ENCODE data around the gene OSTN.

Gene OSTN

DNA sequence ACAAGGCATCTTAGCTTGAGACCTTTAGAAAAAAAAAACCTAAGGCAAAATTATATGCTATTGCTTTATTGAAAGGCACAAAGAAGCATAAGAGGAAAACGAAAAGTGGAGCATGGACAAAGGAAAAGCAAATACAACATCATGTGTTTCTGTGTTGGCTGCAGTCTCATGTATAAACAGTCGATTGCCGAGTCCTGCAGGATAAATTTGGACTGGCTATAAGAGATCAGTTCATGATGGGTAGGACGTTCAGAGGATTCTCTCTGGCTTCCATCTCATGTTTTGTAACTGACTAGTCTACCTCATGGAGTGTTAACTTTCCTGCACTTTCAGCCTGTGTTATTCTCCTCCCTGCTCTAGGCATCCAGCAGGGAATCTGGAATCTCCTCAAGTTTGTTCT, 108.3 kb downstream of the OSTN start:
- H3K4me3 ChIP-seq (ENCODE audit: low read depth, low read length): no peak overlapping the region
- TF ChIP-seq, protein P1, sequence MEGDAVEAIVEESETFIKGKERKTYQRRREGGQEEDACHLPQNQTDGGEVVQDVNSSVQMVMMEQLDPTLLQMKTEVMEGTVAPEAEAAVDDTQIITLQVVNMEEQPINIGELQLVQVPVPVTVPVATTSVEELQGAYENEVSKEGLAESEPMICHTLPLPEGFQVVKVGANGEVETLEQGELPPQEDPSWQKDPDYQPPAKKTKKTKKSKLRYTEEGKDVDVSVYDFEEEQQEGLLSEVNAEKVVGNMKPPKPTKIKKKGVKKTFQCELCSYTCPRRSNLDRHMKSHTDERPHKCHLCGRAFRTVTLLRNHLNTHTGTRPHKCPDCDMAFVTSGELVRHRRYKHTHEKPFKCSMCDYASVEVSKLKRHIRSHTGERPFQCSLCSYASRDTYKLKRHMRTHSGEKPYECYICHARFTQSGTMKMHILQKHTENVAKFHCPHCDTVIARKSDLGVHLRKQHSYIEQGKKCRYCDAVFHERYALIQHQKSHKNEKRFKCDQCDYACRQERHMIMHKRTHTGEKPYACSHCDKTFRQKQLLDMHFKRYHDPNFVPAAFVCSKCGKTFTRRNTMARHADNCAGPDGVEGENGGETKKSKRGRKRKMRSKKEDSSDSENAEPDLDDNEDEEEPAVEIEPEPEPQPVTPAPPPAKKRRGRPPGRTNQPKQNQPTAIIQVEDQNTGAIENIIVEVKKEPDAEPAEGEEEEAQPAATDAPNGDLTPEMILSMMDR (IDR thresholded peaks at IDR 0.05; ENCODE audit: borderline replicate concordance, insufficient read depth, low read depth, low read length): no peak

DNA sequence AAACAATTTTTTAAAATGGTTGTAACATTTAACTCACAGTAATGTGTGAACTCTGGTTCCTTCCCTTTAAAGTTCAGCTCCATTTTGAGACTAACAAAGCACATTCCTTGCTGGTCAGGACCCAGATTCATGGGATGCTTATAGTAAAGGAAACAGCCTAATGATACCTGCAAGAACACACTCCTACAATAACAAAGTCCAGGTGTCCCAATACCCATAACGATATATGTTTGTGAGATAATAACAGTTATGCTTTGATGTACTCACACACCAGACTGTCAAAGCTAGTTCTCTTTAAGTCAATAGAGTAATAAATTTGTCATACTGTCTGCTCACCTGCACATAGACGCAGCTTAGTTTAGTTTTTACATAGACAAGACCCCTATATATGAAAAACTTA, 114.3 kb downstream of the OSTN start:
- TF ChIP-seq, protein P1 (IDR thresholded peaks at IDR 0.05; ENCODE audit: borderline replicate concordance, insufficient read depth, low read depth, low read length): no peak
- H3K4me3 ChIP-seq (ENCODE audit: low read depth, low read length): no peak overlapping the region

DNA sequence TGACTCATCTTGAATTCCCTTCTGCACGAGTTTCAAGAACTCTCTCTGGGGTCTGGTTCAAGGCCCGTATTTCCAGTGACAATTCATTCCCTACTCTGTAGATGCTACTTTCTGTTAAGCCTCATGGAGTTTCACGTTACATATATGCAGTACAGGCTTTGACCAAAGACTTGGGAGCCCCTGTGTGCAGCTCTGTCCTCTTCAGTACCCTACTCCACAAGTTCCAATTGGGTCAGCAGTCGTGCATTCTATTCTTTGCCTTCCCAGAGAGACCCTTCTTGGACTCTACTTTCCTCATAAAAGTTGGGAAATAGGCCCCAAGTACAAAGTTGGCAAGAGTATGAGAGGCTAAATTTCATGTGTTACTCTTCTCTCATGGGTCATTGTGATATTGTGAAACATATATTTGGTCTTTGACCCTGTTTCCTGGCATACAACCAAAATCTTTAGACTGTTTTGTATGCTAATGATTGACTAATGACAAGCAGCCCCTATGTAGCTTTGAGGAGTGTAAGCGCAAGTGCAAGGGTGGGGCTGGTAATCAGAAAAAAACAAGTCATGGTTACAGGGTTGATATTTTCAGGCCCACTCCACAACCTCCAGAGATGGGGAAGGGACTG, 115.2 kb downstream of the OSTN start:
- no peak overlapping the region for H3K4me3 ChIP-seq (ENCODE audit: low read depth, low read length)
- TF ChIP-seq, protein P1 (IDR thresholded peaks at IDR 0.05; ENCODE audit: borderline replicate concordance, insufficient read depth, low read depth, low read length): no peak

All from GM12875 (cell line).